Effector CD4-positive, alpha-beta T cell (primary cell): ENCODE data around the gene GRIN2C.
A peak's percentile ranks its signal among the peaks of the same experiment; 100 is the strongest.

Source experiments
- DNase-seq: peaks from one replicate; pipeline ENCODE4 v3.0.0-alpha.2; 2020

The GRIN2C gene

GRCh38 chr17:74863420-74864296 lies 4.0 kb upstream of the GRIN2C start:
- DNase-seq, result no peak

GRCh38 chr17:74862919-74863318 lies 3.2 kb upstream of the GRIN2C start:
- no peak for DNase-seq

- DNase-seq, result peak; percentile 58
These were observed 2.6 kb upstream of the GRIN2C start for GRCh38 chr17:74862108-74862901.

GRCh38 chr17:74861662-74862107 lies 2.0 kb upstream of the GRIN2C start:
- DNase-seq, result no peak

- DNase-seq, result no peak
These were observed 1.4 kb upstream of the GRIN2C start for GRCh38 chr17:74860872-74861661.

- no peak for DNase-seq
These were observed 665 bp upstream of the GRIN2C start for GRCh38 chr17:74860229-74860871.

GRCh38 chr17:74858672-74859458 lies 820 bp downstream of the GRIN2C start:
- DNase-seq, result no peak

- DNase-seq, result no peak
These were observed 2.5 kb downstream of the GRIN2C start for GRCh38 chr17:74857191-74857590.

- no peak for DNase-seq
These were observed 3.6 kb downstream of the GRIN2C start for GRCh38 chr17:74856112-74856511.

- no peak for DNase-seq
These were observed 4.4 kb downstream of the GRIN2C start for GRCh38 chr17:74855323-74855722.

GRCh38 chr17:74854792-74855191 lies 4.9 kb downstream of the GRIN2C start:
- no peak for DNase-seq

GRCh38 chr17:74853669-74854068 lies 6.0 kb downstream of the GRIN2C start:
- DNase-seq, result no peak

- no peak for DNase-seq
These were observed 6.7 kb downstream of the GRIN2C start for GRCh38 chr17:74853048-74853397.

GRCh38 chr17:74852237-74853047 lies 7.2 kb downstream of the GRIN2C start:
- peak; percentile 19 for DNase-seq

- no peak for DNase-seq
These were observed 8.0 kb downstream of the GRIN2C start for GRCh38 chr17:74851612-74852236.

GRCh38 chr17:74850914-74851313 lies 8.8 kb downstream of the GRIN2C start:
- no peak for DNase-seq

GRCh38 chr17:74850310-74850709 lies 9.4 kb downstream of the GRIN2C start:
- DNase-seq, result no peak

- no peak for DNase-seq
These were observed 10.9 kb downstream of the GRIN2C start for GRCh38 chr17:74848656-74849399.

GRCh38 chr17:74846621-74847020 lies 13.1 kb downstream of the GRIN2C start:
- no peak for DNase-seq

GRCh38 chr17:74843352-74843627 lies 16.4 kb downstream of the GRIN2C start:
- no peak for DNase-seq
